ENCODE measurements around the gene SLC22A5.

DNA sequence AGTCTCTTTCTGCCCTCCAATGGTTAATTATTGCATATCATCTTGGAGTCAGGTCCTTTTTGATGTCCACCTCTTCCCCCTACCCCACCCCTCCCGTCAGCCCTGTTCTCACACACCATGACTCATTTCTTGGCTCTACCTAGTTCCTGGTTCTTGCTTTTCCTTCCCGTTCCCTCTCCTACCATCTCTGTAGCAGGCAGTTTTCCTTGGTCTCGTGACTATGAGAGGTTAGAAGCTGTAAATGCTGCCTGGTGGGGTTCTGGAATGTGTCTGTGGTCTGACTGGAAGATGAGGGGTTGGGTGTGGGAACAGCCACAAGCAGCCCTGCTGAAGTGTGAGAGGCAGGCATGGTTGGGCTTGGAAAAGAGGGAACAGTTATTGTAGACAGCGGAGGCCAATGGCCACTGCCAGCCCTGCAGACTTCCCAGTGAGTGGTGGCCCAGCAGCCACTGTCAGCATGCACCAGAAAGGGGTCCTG lies 18.2 kb downstream of the SLC22A5 start:
- TF ChIP-seq TAF1 (IDR thresholded peaks at IDR 0.05; ENCODE audit: borderline replicate concordance, low read depth, low read length) = no peak
- TF ChIP-seq, protein P1, sequence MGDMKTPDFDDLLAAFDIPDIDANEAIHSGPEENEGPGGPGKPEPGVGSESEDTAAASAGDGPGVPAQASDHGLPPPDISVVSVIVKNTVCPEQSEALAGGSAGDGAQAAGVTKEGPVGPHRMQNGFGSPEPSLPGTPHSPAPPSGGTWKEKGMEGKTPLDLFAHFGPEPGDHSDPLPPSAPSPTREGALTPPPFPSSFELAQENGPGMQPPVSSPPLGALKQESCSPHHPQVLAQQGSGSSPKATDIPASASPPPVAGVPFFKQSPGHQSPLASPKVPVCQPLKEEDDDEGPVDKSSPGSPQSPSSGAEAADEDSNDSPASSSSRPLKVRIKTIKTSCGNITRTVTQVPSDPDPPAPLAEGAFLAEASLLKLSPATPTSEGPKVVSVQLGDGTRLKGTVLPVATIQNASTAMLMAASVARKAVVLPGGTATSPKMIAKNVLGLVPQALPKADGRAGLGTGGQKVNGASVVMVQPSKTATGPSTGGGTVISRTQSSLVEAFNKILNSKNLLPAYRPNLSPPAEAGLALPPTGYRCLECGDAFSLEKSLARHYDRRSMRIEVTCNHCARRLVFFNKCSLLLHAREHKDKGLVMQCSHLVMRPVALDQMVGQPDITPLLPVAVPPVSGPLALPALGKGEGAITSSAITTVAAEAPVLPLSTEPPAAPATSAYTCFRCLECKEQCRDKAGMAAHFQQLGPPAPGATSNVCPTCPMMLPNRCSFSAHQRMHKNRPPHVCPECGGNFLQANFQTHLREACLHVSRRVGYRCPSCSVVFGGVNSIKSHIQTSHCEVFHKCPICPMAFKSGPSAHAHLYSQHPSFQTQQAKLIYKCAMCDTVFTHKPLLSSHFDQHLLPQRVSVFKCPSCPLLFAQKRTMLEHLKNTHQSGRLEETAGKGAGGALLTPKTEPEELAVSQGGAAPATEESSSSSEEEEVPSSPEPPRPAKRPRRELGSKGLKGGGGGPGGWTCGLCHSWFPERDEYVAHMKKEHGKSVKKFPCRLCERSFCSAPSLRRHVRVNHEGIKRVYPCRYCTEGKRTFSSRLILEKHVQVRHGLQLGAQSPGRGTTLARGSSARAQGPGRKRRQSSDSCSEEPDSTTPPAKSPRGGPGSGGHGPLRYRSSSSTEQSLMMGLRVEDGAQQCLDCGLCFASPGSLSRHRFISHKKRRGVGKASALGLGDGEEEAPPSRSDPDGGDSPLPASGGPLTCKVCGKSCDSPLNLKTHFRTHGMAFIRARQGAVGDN (IDR thresholded peaks at IDR 0.05) = no peak
- no peak for TF ChIP-seq FOXM1 (IDR thresholded peaks at IDR 0.05; ENCODE audit: low read depth, low read length)
- TF ChIP-seq, protein P2, sequence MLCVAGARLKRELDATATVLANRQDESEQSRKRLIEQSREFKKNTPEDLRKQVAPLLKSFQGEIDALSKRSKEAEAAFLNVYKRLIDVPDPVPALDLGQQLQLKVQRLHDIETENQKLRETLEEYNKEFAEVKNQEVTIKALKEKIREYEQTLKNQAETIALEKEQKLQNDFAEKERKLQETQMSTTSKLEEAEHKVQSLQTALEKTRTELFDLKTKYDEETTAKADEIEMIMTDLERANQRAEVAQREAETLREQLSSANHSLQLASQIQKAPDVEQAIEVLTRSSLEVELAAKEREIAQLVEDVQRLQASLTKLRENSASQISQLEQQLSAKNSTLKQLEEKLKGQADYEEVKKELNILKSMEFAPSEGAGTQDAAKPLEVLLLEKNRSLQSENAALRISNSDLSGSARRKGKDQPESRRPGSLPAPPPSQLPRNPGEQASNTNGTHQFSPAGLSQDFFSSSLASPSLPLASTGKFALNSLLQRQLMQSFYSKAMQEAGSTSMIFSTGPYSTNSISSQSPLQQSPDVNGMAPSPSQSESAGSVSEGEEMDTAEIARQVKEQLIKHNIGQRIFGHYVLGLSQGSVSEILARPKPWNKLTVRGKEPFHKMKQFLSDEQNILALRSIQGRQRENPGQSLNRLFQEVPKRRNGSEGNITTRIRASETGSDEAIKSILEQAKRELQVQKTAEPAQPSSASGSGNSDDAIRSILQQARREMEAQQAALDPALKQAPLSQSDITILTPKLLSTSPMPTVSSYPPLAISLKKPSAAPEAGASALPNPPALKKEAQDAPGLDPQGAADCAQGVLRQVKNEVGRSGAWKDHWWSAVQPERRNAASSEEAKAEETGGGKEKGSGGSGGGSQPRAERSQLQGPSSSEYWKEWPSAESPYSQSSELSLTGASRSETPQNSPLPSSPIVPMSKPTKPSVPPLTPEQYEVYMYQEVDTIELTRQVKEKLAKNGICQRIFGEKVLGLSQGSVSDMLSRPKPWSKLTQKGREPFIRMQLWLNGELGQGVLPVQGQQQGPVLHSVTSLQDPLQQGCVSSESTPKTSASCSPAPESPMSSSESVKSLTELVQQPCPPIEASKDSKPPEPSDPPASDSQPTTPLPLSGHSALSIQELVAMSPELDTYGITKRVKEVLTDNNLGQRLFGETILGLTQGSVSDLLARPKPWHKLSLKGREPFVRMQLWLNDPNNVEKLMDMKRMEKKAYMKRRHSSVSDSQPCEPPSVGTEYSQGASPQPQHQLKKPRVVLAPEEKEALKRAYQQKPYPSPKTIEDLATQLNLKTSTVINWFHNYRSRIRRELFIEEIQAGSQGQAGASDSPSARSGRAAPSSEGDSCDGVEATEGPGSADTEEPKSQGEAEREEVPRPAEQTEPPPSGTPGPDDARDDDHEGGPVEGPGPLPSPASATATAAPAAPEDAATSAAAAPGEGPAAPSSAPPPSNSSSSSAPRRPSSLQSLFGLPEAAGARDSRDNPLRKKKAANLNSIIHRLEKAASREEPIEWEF (IDR thresholded peaks at IDR 0.05; ENCODE audit: insufficient replicate concordance, low read depth, low read length) = no peak
- no peak for TF ChIP-seq PRDM15 (CRISPR knock-in tag; IDR thresholded peaks at IDR 0.05)
- TF ChIP-seq, protein P3, sequence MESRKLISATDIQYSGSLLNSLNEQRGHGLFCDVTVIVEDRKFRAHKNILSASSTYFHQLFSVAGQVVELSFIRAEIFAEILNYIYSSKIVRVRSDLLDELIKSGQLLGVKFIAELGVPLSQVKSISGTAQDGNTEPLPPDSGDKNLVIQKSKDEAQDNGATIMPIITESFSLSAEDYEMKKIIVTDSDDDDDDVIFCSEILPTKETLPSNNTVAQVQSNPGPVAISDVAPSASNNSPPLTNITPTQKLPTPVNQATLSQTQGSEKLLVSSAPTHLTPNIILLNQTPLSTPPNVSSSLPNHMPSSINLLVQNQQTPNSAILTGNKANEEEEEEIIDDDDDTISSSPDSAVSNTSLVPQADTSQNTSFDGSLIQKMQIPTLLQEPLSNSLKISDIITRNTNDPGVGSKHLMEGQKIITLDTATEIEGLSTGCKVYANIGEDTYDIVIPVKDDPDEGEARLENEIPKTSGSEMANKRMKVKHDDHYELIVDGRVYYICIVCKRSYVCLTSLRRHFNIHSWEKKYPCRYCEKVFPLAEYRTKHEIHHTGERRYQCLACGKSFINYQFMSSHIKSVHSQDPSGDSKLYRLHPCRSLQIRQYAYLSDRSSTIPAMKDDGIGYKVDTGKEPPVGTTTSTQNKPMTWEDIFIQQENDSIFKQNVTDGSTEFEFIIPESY (IDR thresholded peaks at IDR 0.05) = no peak
- no peak for TF ChIP-seq POLR2A (IDR thresholded peaks at IDR 0.05; ENCODE audit: low read depth, low read length)
- TF ChIP-seq MYC (IDR thresholded peaks at IDR 0.05; ENCODE audit: insufficient read depth, insufficient read length, insufficient replicate concordance, low read length, severe bottlenecking) = no peak

All from GM12878 (cell line).